IgD-negative memory B cell (primary cell): ENCODE measurements around the gene UBQLN4. TPM values are rescaled to one million over a fixed set of nuclear protein-coding genes. Genes with fewer than 3 reads are reported as not detected.
"Not testable (repeated sequence)": the region's sequence is repeated elsewhere in the genome, so short reads cannot be mapped to it uniquely, and the experiment has no call there.

Experiments used
- H3K27ac Mint-ChIP-seq, 3 donors: one replicate each; pipeline ENCODE4 v1.8.0; 2020 to 2022; ENCODE audit warnings: mild to moderate bottlenecking in 3 of 3, mixed read lengths in 3 of 3, moderate library complexity in 1 of 3
- H3K27me3 Mint-ChIP-seq: one replicate; pipeline ENCODE4 v1.8.0; 2021; ENCODE audit warnings: mixed read lengths
- H3K36me3 Mint-ChIP-seq: one replicate; pipeline ENCODE4 v1.8.0; 2020; ENCODE audit warnings: mild to moderate bottlenecking, mixed read lengths
- H3K4me1 Mint-ChIP-seq, 3 donors: one replicate each; pipeline ENCODE4 v1.8.0; 2020 to 2022; ENCODE audit warnings: mixed read lengths in 3 of 3, mild to moderate bottlenecking in 1 of 3
- H3K4me3 Mint-ChIP-seq, 4 donors: one replicate each; pipeline ENCODE4 v1.8.0; 2020 to 2022; ENCODE audit warnings: mild to moderate bottlenecking in 4 of 4, mixed read lengths in 4 of 4, moderate library complexity in 3 of 4
- H3K9me3 Mint-ChIP-seq, 3 donors: one replicate each; pipeline ENCODE4 v1.8.0; 2020 to 2021; ENCODE audit warnings: mixed read lengths in 3 of 3, mild to moderate bottlenecking in 1 of 3
- polyA plus RNA-seq: library from polyadenylated mRNA; unstranded; fragments of 300-500 nt; fragmentation: Illumina TruSeq; gene quantifications from one replicate; pipeline ENCODE4 v1.2.3, GENCODE V29; 2021

The UBQLN4 gene
- polyA plus RNA-seq, 1 donor from 2014 or later, result 7.6 TPM

DNA sequence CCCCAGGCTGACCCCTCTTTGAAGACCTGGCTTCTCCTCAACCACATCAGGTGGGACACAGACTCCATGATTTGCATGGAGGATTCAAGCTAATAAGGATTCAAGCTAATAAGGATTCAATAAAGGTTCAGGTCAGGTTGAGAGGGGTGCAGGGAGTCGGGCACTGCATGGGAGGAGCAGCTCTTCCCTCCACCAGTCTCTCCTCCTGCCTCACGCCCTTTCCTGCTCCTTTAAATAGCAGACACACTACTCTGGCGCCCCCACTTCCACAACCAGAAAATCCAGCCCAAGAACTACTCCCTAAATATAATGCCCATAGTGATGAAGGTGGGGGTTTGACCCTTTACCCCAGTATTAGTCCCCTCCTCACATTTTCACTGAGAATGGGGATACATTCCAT, 21.6 kb upstream of the UBQLN4 start:
- no peaks in the 10 kb centered on the region for H3K9me3 Mint-ChIP-seq
- H3K4me3 Mint-ChIP-seq, result peak overlapping the region in 1 of 4 donors; percentile 89
- peaks cover 3% of the 10 kb centered on the region for H3K27me3 Mint-ChIP-seq
- H3K36me3 Mint-ChIP-seq, result no peaks in the 10 kb centered on the region
- no peak overlapping the region for H3K27ac Mint-ChIP-seq
- peaks cover 8 to 12% (median 9%) of the 10 kb centered on the region in 3 donors for H3K4me1 Mint-ChIP-seq

- H3K27ac Mint-ChIP-seq, result no peak overlapping the region
- H3K36me3 Mint-ChIP-seq, result no peaks in the 10 kb centered on the region
- H3K4me3 Mint-ChIP-seq, result peak overlapping the region in 1 of 4 donors; percentile 52
- H3K27me3 Mint-ChIP-seq, result peaks cover 1% of the 10 kb centered on the region
- H3K9me3 Mint-ChIP-seq, result no peaks in the 10 kb centered on the region
- peaks cover 7 to 12% (median 8%) of the 10 kb centered on the region in 3 donors for H3K4me1 Mint-ChIP-seq
Measured at GRCh38 chr1:156074661-156075060, 21.1 kb upstream of the UBQLN4 start.

DNA sequence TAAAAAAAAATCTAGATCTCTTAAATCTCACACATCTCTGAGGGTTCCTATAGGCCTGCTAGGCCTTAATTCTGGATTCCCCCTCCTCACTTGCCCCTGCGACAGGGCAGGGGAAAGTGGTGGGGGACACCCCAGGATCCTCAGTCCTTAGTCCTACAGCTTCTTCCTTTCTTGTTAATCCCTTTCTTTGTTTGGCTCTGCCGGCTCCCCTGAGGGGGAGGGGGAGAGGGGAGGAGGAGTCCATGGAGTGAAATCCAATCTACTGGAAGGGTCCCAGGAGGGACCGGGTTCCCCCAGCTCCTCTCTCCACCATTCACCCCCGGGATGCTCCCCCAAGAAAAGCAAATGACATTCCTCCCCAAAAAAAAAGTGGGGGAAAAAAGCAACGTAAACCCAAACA, 20.1 kb upstream of the UBQLN4 start:
- H3K36me3 Mint-ChIP-seq, result no peaks in the 10 kb centered on the region
- H3K4me1 Mint-ChIP-seq, result peaks cover 5 to 11% (median 8%) of the 10 kb centered on the region in 3 donors
- H3K4me3 Mint-ChIP-seq, result no peak overlapping the region
- H3K27ac Mint-ChIP-seq, result no peak overlapping the region
- no peaks in the 10 kb centered on the region for H3K9me3 Mint-ChIP-seq
- no peaks in the 10 kb centered on the region for H3K27me3 Mint-ChIP-seq

DNA sequence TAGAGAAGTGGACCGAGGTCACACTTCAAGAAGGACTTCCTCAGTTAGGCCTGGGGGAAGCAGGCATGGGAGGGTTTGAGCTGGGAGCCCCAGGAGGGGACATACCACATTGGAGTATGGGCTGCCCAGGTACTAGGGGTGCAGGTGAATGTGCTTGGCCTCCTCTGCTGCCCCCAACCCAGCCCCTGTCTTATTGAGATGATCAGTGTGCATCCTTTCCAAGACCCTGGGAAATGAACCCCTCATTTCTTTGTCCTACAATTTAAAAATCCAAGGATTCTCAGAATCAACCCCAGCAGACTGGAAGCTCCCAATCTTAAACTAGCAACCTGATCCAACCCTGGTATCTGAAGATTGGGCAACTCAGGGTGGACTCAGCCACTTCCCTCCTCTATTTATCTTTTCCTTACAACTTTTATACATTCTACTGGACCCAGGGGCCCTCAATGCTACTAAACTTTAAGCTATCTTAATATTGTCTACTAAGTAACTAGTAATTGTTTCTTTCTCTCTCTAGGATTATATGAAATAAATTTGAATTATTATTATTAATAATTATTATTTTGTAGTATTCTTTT, 19.6 kb upstream of the UBQLN4 start:
- Mint-ChIP-seq H3K27me3 (no peaks in the 10 kb centered on the region), H3K9me3 (no peaks in the 10 kb centered on the region), H3K4me1 (peaks cover 5 to 11% (median 8%) of the 10 kb centered on the region in 3 donors), H3K4me3 (no peak overlapping the region), H3K36me3 (no peaks in the 10 kb centered on the region), H3K27ac (no peak overlapping the region)

DNA sequence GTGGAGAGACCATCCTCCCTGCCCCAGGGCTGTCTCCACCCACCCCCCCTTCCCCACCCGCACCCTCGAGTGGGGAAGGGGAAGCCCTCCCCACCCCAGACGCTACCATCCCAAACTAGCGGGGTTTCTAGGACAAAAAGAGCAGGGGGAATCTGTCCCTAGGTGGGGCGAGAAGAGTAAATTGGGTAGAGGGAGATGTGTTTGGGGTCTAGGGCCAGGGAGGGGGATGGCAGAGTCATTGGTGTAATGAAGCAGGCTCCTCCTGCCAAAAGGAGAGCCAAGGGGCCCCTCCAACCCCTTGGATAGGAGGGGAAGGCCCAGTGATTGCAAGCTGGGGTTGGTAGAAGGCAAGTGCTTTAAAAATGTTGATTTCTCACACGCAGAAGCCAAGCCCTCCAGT, 18.7 kb upstream of the UBQLN4 start:
- Mint-ChIP-seq H3K27ac (no peak overlapping the region), H3K27me3 (peaks cover 3% of the 10 kb centered on the region), H3K4me3 (peak overlapping the region in 1 of 4 donors; percentile 32), H3K36me3 (no peaks in the 10 kb centered on the region), H3K4me1 (peaks cover 0 to 11% (median 4%) of the 10 kb centered on the region in 3 donors), H3K9me3 (no peaks in the 10 kb centered on the region)

- H3K27ac Mint-ChIP-seq, H3K27me3 Mint-ChIP-seq, H3K9me3 Mint-ChIP-seq, H3K36me3 Mint-ChIP-seq, H3K4me3 Mint-ChIP-seq: not testable (repeated sequence)
- peaks cover 0 to 11% (median 4%) of the 10 kb centered on the region in 3 donors for H3K4me1 Mint-ChIP-seq
Measured at GRCh38 chr1:156071332-156071816, 17.8 kb upstream of the UBQLN4 start.

DNA sequence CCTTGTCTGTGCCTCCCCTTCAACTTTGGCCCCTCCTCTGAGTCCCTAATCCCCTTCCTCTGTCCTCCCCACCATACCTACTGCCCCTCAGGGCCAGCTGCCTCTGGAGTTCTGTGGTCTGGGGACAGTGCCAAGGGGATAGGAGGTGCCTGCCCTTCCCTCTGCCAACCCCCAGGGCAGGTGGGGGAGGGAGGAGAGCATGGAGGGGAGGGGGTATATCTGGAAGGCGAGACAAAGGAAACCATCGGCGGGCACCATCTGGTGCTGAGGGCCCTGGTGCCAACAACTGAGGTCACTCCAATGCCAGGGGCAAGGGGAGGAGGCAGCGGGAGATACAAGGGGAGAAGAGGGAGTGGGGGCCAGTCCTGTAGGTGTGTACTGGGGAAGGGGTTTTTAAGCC, 16.9 kb upstream of the UBQLN4 start:
- Mint-ChIP-seq H3K4me3 (peak overlapping the region in 1 of 4 donors; percentile 85), H3K4me1 (peaks cover 0 to 6% (median 0%) of the 10 kb centered on the region in 3 donors), H3K27ac (no peak overlapping the region), H3K27me3 (peaks cover 4% of the 10 kb centered on the region), H3K9me3 (no peaks in the 10 kb centered on the region), H3K36me3 (no peaks in the 10 kb centered on the region)

GRCh38 chr1:156069490-156070455, 16.2 kb upstream of the UBQLN4 start:
- Mint-ChIP-seq H3K36me3 (no peaks in the 10 kb centered on the region), H3K27me3 (peaks cover 4% of the 10 kb centered on the region), H3K27ac (no peak overlapping the region), H3K4me3 (no peak overlapping the region), H3K4me1 (peaks cover 0 to 3% (median 0%) of the 10 kb centered on the region in 3 donors), H3K9me3 (no peaks in the 10 kb centered on the region)

- peaks cover 0 to 3% (median 0%) of the 10 kb centered on the region in 3 donors for H3K4me1 Mint-ChIP-seq
- H3K4me3 Mint-ChIP-seq, result no peak overlapping the region
- H3K36me3 Mint-ChIP-seq, result no peaks in the 10 kb centered on the region
- H3K27ac Mint-ChIP-seq, result no peak overlapping the region
- H3K9me3 Mint-ChIP-seq, result no peaks in the 10 kb centered on the region
- H3K27me3 Mint-ChIP-seq, result peaks cover 4% of the 10 kb centered on the region
Measured at GRCh38 chr1:156067262-156067661, 13.7 kb upstream of the UBQLN4 start.

DNA sequence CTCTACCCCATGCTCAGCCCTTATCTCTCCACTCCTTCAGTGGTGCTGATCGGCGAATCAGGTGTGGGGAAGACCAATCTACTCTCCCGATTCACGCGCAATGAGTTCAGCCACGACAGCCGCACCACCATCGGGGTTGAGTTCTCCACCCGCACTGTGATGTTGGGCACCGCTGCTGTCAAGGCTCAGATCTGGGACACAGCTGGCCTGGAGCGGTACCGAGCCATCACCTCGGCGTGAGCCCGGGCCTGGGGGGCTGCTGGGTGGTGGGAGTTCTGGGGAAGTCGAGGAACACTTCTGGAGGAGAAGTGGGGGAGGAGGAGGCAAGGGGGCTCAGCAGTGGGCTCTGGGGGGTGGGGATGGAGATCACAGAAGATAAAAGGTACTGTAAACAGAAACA, 12.3 kb upstream of the UBQLN4 start:
- Mint-ChIP-seq H3K27me3 (peaks cover 4% of the 10 kb centered on the region), H3K4me3 (no peak overlapping the region), H3K36me3 (no peaks in the 10 kb centered on the region), H3K27ac (no peak overlapping the region), H3K9me3 (no peaks in the 10 kb centered on the region), H3K4me1 (peaks cover 0 to 3% (median 0%) of the 10 kb centered on the region in 3 donors)

GRCh38 chr1:156065212-156065611, 11.6 kb upstream of the UBQLN4 start:
- Mint-ChIP-seq H3K4me3 (no peak overlapping the region), H3K36me3 (no peaks in the 10 kb centered on the region), H3K27me3 (peaks cover 4% of the 10 kb centered on the region), H3K9me3 (no peaks in the 10 kb centered on the region), H3K27ac (peak overlapping the region in 1 of 3 donors; percentile 33), H3K4me1 (peaks cover 0 to 3% (median 0%) of the 10 kb centered on the region in 3 donors)

GRCh38 chr1:156064615-156065014, 11.0 kb upstream of the UBQLN4 start:
- no peaks in the 10 kb centered on the region for H3K36me3 Mint-ChIP-seq
- H3K4me1 Mint-ChIP-seq, result peaks cover 0 to 3% (median 0%) of the 10 kb centered on the region in 3 donors
- H3K9me3 Mint-ChIP-seq, result no peaks in the 10 kb centered on the region
- peaks cover 4% of the 10 kb centered on the region for H3K27me3 Mint-ChIP-seq
- no peak overlapping the region for H3K4me3 Mint-ChIP-seq
- no peak overlapping the region for H3K27ac Mint-ChIP-seq

GRCh38 chr1:156063997-156064285, 10.3 kb upstream of the UBQLN4 start:
- H3K9me3 Mint-ChIP-seq, result no peaks in the 10 kb centered on the region
- H3K4me1 Mint-ChIP-seq, result peaks cover 0 to 3% (median 0%) of the 10 kb centered on the region in 3 donors
- no peak overlapping the region for H3K27ac Mint-ChIP-seq
- H3K36me3 Mint-ChIP-seq, result no peaks in the 10 kb centered on the region
- H3K27me3 Mint-ChIP-seq, result peaks cover 4% of the 10 kb centered on the region
- H3K4me3 Mint-ChIP-seq, result no peak overlapping the region

DNA sequence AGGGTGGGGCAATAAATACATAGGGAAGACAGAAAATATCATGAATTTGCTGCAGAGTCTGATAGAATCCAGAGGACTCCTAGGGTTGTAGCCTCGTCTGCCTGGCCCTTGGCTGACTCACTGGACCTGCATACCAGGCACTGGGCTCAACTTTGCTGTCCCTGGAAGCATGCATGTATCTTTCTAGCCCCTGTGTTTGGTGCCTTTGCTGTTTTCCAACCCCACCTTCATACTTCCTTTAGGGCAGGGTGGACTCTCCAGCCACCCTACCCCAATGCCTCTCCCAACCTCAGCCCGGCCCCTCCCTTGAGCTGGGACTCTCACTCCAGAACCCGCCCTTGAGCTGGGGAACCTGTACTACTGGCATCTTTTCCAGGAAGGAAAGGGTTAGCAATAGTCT, 8.6 kb upstream of the UBQLN4 start:
- H3K9me3 Mint-ChIP-seq, result no peaks in the 10 kb centered on the region
- peaks cover 0 to 3% (median 3%) of the 10 kb centered on the region in 3 donors for H3K4me1 Mint-ChIP-seq
- peaks cover under 1% of the 10 kb centered on the region for H3K27me3 Mint-ChIP-seq
- peak overlapping the region in 1 of 4 donors; percentile 32 for H3K4me3 Mint-ChIP-seq
- no peak overlapping the region for H3K27ac Mint-ChIP-seq
- peaks cover 2% of the 10 kb centered on the region for H3K36me3 Mint-ChIP-seq

GRCh38 chr1:156060937-156061636, 7.5 kb upstream of the UBQLN4 start, which contains the start of gene RAB25:
RAB25 (plus strand) TSS chr1:156061160; CDS start chr1:156061401, 241 bp downstream.
- Mint-ChIP-seq H3K27ac (no peak within 1 kb of the TSS), H3K36me3 (peaks cover 2% of the 10 kb centered on the region), H3K4me1 (peaks cover 3 to 5% (median 3%) of the 10 kb centered on the region in 3 donors), H3K27me3 (no peaks in the 10 kb centered on the region), H3K4me3 (peak within 1 kb of the TSS in 3 of 4 donors; percentile 17 to 55 (median 35)), H3K9me3 (no peaks in the 10 kb centered on the region)
